ENCODE measurements around the gene PAX6. TPM values are rescaled to one million over a fixed set of nuclear protein-coding genes. Genes with fewer than 3 reads are reported as not detected.

PAX6 gene
- total RNA-seq, 1 donor from 2014 or later = not detected

- DNase-seq (ENCODE audit: low spot score) = no peak
- intact Hi-C loops (cut with micrococcal nuclease) = loop anchor here (1.0 to 10.0 kb wide), 3 partner anchors 8 to 508 kb away; no protein-coding TSS in a partner anchor
- Mint-ChIP-seq H3K27ac (peak overlapping the region; percentile 42), H3K27me3 (ENCODE audit: low read depth) (peaks cover 69% of the 10 kb centered on the region), H3K4me3 (ENCODE audit: low read depth) (no peak overlapping the region), H3K9me3 (no peaks in the 10 kb centered on the region), H3K36me3 (ENCODE audit: low read depth) (no peaks in the 10 kb centered on the region), H3K4me1 (ENCODE audit: low read depth) (peaks cover 7% of the 10 kb centered on the region)
Measured at GRCh38 chr11:31826536-31827438, 15.7 kb upstream of the PAX6 start.

DNA sequence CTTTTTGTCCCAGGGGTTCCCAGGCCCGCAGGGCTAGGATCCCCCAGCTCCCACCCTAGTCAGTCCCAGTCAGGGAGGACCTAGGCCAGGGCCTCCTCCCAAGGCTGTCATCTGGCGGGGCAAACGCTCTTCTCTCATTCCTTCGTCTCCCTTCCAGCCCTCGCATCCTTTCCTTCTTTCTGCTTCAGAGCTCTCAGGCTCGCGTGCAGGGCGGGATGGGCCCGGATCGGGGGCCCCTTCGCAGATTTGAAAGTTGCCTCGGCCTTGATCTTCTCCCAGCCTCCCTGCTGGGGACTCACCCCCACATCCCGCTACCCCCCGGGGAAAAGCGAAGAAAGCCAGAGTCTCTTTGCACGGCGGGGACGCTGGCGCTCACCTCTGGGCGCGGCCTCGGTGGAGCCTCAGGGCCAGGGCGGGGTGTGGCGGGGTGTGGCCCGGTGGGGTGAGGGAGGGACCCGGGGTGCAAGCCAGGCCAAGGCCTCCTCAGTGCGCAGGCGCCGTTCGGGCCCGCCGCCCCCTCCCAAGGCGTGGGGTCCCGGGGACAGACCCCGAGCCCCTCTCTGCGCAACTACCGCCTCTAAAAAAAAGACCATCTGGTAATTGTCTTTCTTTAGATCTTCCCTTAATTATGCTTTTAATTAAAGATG, 14.8 kb upstream of the PAX6 start:
- Mint-ChIP-seq H3K4me1 (ENCODE audit: low read depth) (peaks cover 7% of the 10 kb centered on the region), H3K27ac (no peak overlapping the region), H3K36me3 (ENCODE audit: low read depth) (no peaks in the 10 kb centered on the region), H3K27me3 (ENCODE audit: low read depth) (peaks cover 76% of the 10 kb centered on the region), H3K4me3 (ENCODE audit: low read depth) (no peak overlapping the region), H3K9me3 (no peaks in the 10 kb centered on the region)
- DNase-seq (ENCODE audit: low spot score) = no peak
- intact Hi-C loops (cut with micrococcal nuclease) = loop anchor here (1.0 to 10.0 kb wide), 4 partner anchors 8 to 509 kb away; no protein-coding TSS in a partner anchor

DNA sequence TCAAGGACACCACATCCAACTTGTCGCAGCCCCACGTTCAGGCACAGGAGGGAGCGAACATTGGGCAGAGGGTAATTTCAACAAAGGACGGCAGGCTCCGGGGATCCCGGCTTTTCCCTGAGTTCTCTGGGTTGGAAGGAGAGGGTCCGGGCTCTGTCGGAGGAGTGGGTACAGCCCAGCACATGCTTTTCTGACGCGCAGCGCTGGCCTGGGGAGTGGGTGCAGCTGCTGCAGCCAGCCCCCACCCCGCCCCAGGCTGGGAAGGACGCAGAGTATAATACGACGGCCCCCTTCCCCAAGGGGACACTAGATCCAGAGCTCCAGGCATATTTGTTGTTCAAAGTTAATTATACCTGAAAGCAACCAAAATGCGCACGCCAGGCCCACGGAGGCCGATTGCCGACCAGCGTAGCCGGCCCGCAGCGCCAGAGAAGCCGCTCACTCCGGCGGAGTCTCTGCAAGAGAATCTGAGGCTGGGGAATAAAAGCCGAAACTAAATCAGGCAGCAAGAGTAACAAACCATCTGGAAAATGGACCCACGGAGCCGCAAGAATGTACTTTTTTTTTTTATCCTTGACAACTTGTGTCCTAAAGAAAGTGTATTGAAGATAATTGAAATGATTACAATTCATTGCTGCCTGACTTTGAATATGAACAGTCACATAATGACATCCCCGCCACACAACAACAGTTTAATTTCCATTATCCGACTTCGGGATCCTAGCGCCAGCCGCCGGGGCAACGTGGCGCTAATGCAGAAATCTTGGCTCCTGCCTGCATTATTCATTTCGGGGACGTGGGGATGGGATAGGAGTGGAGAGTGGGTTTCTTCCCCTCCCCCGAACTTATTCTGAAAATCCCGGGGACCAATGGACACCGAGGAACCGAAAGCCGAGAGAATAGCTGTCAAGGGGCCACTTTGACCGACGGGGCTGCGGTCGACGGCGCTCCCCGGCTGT, 14.0 kb upstream of the PAX6 start:
- no peaks in the 10 kb centered on the region for H3K9me3 Mint-ChIP-seq
- intact Hi-C loops (cut with micrococcal nuclease) = loop anchor here (2.0 to 10.0 kb wide), 3 partner anchors 20 to 510 kb away; no protein-coding TSS in a partner anchor
- no peaks in the 10 kb centered on the region for H3K36me3 Mint-ChIP-seq (ENCODE audit: low read depth)
- H3K27ac Mint-ChIP-seq = no peak overlapping the region
- H3K4me1 Mint-ChIP-seq (ENCODE audit: low read depth) = peaks cover 7% of the 10 kb centered on the region
- no peak for DNase-seq (ENCODE audit: low spot score)
- peaks cover 81% of the 10 kb centered on the region for H3K27me3 Mint-ChIP-seq (ENCODE audit: low read depth)
- H3K4me3 Mint-ChIP-seq (ENCODE audit: low read depth) = no peak overlapping the region

- Mint-ChIP-seq H3K36me3 (ENCODE audit: low read depth) (no peaks in the 10 kb centered on the region), H3K4me3 (ENCODE audit: low read depth) (no peak overlapping the region), H3K27ac (no peak overlapping the region), H3K4me1 (ENCODE audit: low read depth) (peaks cover 7% of the 10 kb centered on the region), H3K9me3 (no peaks in the 10 kb centered on the region), H3K27me3 (ENCODE audit: low read depth) (peaks cover 80% of the 10 kb centered on the region)
- no peak for DNase-seq (ENCODE audit: low spot score)
- intact Hi-C loops (cut with micrococcal nuclease) = loop anchor here (2.0 to 10.0 kb wide), 3 partner anchors 20 to 510 kb away; no protein-coding TSS in a partner anchor
Measured at GRCh38 chr11:31824332-31824878, 13.3 kb upstream of the PAX6 start.

GRCh38 chr11:31823644-31824331, 12.7 kb upstream of the PAX6 start:
- Mint-ChIP-seq H3K4me1 (ENCODE audit: low read depth) (peaks cover 7% of the 10 kb centered on the region), H3K36me3 (ENCODE audit: low read depth) (no peaks in the 10 kb centered on the region), H3K27ac (no peak overlapping the region), H3K27me3 (ENCODE audit: low read depth) (peaks cover 81% of the 10 kb centered on the region), H3K9me3 (no peaks in the 10 kb centered on the region), H3K4me3 (ENCODE audit: low read depth) (no peak overlapping the region)
- intact Hi-C loops (cut with micrococcal nuclease) = loop anchor here (2.0 to 10.0 kb wide), 3 partner anchors 19 to 511 kb away; no protein-coding TSS in a partner anchor
- no peak for DNase-seq (ENCODE audit: low spot score)

- H3K4me3 Mint-ChIP-seq (ENCODE audit: low read depth) = no peak overlapping the region
- intact Hi-C loops (cut with micrococcal nuclease) = loop anchor here (10.0 kb wide), 2 partner anchors 132 to 512 kb away; no protein-coding TSS in a partner anchor
- H3K9me3 Mint-ChIP-seq = no peaks in the 10 kb centered on the region
- no peak for DNase-seq (ENCODE audit: low spot score)
- H3K36me3 Mint-ChIP-seq (ENCODE audit: low read depth) = no peaks in the 10 kb centered on the region
- peaks cover 85% of the 10 kb centered on the region for H3K27me3 Mint-ChIP-seq (ENCODE audit: low read depth)
- H3K4me1 Mint-ChIP-seq (ENCODE audit: low read depth) = peaks cover 7% of the 10 kb centered on the region
- no peak overlapping the region for H3K27ac Mint-ChIP-seq
Measured at GRCh38 chr11:31822927-31823643, 12.0 kb upstream of the PAX6 start.

GRCh38 chr11:31822175-31822926, 11.2 kb upstream of the PAX6 start:
- H3K27me3 Mint-ChIP-seq (ENCODE audit: low read depth) = peaks cover 79% of the 10 kb centered on the region
- H3K4me1 Mint-ChIP-seq (ENCODE audit: low read depth) = peaks cover 1% of the 10 kb centered on the region
- H3K36me3 Mint-ChIP-seq (ENCODE audit: low read depth) = no peaks in the 10 kb centered on the region
- intact Hi-C loops (cut with micrococcal nuclease) = loop anchor here (10.0 kb wide), 2 partner anchors 132 to 512 kb away; no protein-coding TSS in a partner anchor
- no peak for DNase-seq (ENCODE audit: low spot score)
- no peak overlapping the region for H3K27ac Mint-ChIP-seq
- H3K4me3 Mint-ChIP-seq (ENCODE audit: low read depth) = no peak overlapping the region
- no peaks in the 10 kb centered on the region for H3K9me3 Mint-ChIP-seq

GRCh38 chr11:31821766-31822165, 10.6 kb upstream of the PAX6 start:
- Mint-ChIP-seq H3K36me3 (ENCODE audit: low read depth) (no peaks in the 10 kb centered on the region), H3K27ac (no peak overlapping the region), H3K9me3 (no peaks in the 10 kb centered on the region), H3K4me3 (ENCODE audit: low read depth) (no peak overlapping the region), H3K27me3 (ENCODE audit: low read depth) (peaks cover 79% of the 10 kb centered on the region), H3K4me1 (ENCODE audit: low read depth) (no peaks in the 10 kb centered on the region)
- no peak for DNase-seq (ENCODE audit: low spot score)
- intact Hi-C loops (cut with micrococcal nuclease) = loop anchor here (10.0 kb wide), 2 partner anchors 133 to 513 kb away; no protein-coding TSS in a partner anchor

GRCh38 chr11:31821235-31821764, 10.2 kb upstream of the PAX6 start:
- Mint-ChIP-seq H3K4me3 (ENCODE audit: low read depth) (no peak overlapping the region), H3K27ac (no peak overlapping the region), H3K4me1 (ENCODE audit: low read depth) (no peaks in the 10 kb centered on the region), H3K36me3 (ENCODE audit: low read depth) (no peaks in the 10 kb centered on the region), H3K27me3 (ENCODE audit: low read depth) (peaks cover 77% of the 10 kb centered on the region), H3K9me3 (no peaks in the 10 kb centered on the region)
- intact Hi-C loops (cut with micrococcal nuclease) = loop anchor here (10.0 kb wide), 2 partner anchors 134 to 514 kb away; no protein-coding TSS in a partner anchor
- DNase-seq (ENCODE audit: low spot score) = no peak

DNA sequence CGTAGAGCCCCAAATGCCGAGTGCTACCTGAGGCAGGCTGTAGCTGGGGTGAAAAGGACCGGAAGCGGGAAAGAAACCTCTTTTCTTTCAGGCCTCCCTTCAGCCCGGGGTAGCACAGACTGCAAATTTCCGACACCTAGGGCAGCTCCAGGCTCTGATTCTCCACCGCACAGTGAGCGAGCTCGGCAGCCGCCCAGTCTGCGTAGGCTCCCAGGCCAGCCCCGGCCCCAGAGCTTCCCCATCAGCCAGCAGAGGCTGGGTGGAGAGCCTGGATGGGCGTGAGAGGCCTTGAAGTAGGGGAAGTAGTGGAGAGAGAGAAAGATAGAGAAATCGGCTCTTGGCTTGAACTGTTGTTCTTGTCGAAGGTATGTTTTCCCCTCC, 9.3 kb upstream of the PAX6 start:
- peaks cover 75% of the 10 kb centered on the region for H3K27me3 Mint-ChIP-seq (ENCODE audit: low read depth)
- H3K27ac Mint-ChIP-seq = no peak overlapping the region
- no peaks in the 10 kb centered on the region for H3K4me1 Mint-ChIP-seq (ENCODE audit: low read depth)
- H3K9me3 Mint-ChIP-seq = no peaks in the 10 kb centered on the region
- no peaks in the 10 kb centered on the region for H3K36me3 Mint-ChIP-seq (ENCODE audit: low read depth)
- no peak for DNase-seq (ENCODE audit: low spot score)
- no peak overlapping the region for H3K4me3 Mint-ChIP-seq (ENCODE audit: low read depth)
- intact Hi-C loops (cut with micrococcal nuclease) = loop anchor here (10.0 kb wide), 2 partner anchors 134 to 514 kb away; no protein-coding TSS in a partner anchor
